Cardiac septum (tissue), 1 donor: ENCODE results near the gene CASZ1. TPM values are rescaled to one million over a fixed set of nuclear protein-coding genes. Genes with fewer than 3 reads are reported as not detected.
A peak's percentile ranks its signal among the peaks of the same experiment; 100 is the strongest.

Source experiments
- DNase-seq: peaks from one replicate; pipeline ENCODE4 v3.0.0-alpha.2; 2020; ENCODE audit warnings: low spot score
- intact Hi-C: fragments of 100-400 bp; cut with DNase I; formaldehyde crosslinking; loops from one replicate; pipeline ENCODE4 v1.14.0; 2022
- total RNA-seq: library from RNA; stranded (reverse); fragmentation: NEBNext Ultra II Directional; extraction: Animal tissue kit (Norgen Biotek cat#: 25700); gene quantifications from one replicate; pipeline ENCODE4 v1.2.1, GENCODE V29; 2021
- donor health status: DM: no; HTN: no; CAD: no.

The CASZ1 gene
- total RNA-seq, 1 donor from 2014 or later, result 82.0 TPM

- intact Hi-C loops, result loop anchor here (10.0 kb wide), 1 partner anchor 875 kb away; the partner anchor contains the start of gene CLSTN1
- no peak for DNase-seq
Observed at GRCh38 chr1:10699470-10699835, 97.0 kb downstream of the CASZ1 start.

GRCh38 chr1:10698726-10699469 is 97.5 kb downstream of the CASZ1 start:
- DNase-seq, result no peak
- intact Hi-C loops, result loop anchor here (10.0 kb wide), 1 partner anchor 874 kb away; the partner anchor contains the start of gene CLSTN1

GRCh38 chr1:10697621-10698160 is 98.8 kb downstream of the CASZ1 start:
- no peak for DNase-seq
- intact Hi-C loops, result loop anchor here (10.0 kb wide), 1 partner anchor 873 kb away; the partner anchor contains the start of gene CLSTN1

- DNase-seq, result no peak
- intact Hi-C loops, result loop anchor here (10.0 kb wide), 1 partner anchor 872 kb away; the partner anchor contains the start of gene CLSTN1
Observed at GRCh38 chr1:10696977-10697376, 99.5 kb downstream of the CASZ1 start.

- intact Hi-C loops, result loop anchor here (5.0 to 10.0 kb wide), 2 partner anchors 163 to 870 kb away; partner anchors contain the start of gene CLSTN1
- DNase-seq, result peak; percentile 95
Observed at GRCh38 chr1:10694633-10695627, 101.5 kb downstream of the CASZ1 start.

- intact Hi-C loops, result loop anchor here (5.0 to 10.0 kb wide), 2 partner anchors 162 to 869 kb away; partner anchors contain the start of gene CLSTN1
- DNase-seq, result no peak
Observed at GRCh38 chr1:10694274-10694632, 102.2 kb downstream of the CASZ1 start.

GRCh38 chr1:10693497-10694273 is 102.8 kb downstream of the CASZ1 start:
- intact Hi-C loops, result loop anchor here (2.0 to 10.0 kb wide), 3 partner anchors 95 to 869 kb away; partner anchors contain the start of gene CLSTN1
- DNase-seq, result no peak

- DNase-seq, result no peak
- intact Hi-C loops, result loop anchor here (2.0 to 10.0 kb wide), 3 partner anchors 96 to 868 kb away; partner anchors contain the start of gene CLSTN1
Observed at GRCh38 chr1:10693152-10693496, 103.3 kb downstream of the CASZ1 start.

GRCh38 chr1:10692401-10693021 is 103.9 kb downstream of the CASZ1 start:
- intact Hi-C loops, result loop anchor here (2.0 to 10.0 kb wide), 3 partner anchors 96 to 868 kb away; partner anchors contain the start of gene CLSTN1
- DNase-seq, result no peak

- intact Hi-C loops, result loop anchor here (2.0 to 10.0 kb wide), 3 partner anchors 97 to 867 kb away; partner anchors contain the start of gene CLSTN1
- DNase-seq, result no peak
Observed at GRCh38 chr1:10691740-10692125, 104.7 kb downstream of the CASZ1 start.

- intact Hi-C loops, result loop anchor here (5.0 to 10.0 kb wide), 2 partner anchors 159 to 866 kb away; partner anchors contain the start of gene CLSTN1
- no peak for DNase-seq
Observed at GRCh38 chr1:10691075-10691739, 105.2 kb downstream of the CASZ1 start.

GRCh38 chr1:10690484-10690883 is 106.0 kb downstream of the CASZ1 start:
- intact Hi-C loops, result loop anchor here (5.0 to 10.0 kb wide), 2 partner anchors 158 to 866 kb away; partner anchors contain the start of gene CLSTN1
- DNase-seq, result no peak

GRCh38 chr1:10688409-10688786 is 108.0 kb downstream of the CASZ1 start:
- no peak for DNase-seq
- intact Hi-C loops, result loop anchor here (5.0 kb wide), 1 partner anchor 174 kb away; no protein-coding TSS in a partner anchor

GRCh38 chr1:10687782-10688408 is 108.6 kb downstream of the CASZ1 start:
- intact Hi-C loops, result loop anchor here (5.0 kb wide), 1 partner anchor 174 kb away; no protein-coding TSS in a partner anchor

GRCh38 chr1:10687251-10687651 is 109.2 kb downstream of the CASZ1 start:
- DNase-seq, result no peak
- intact Hi-C loops, result loop anchor here (5.0 kb wide), 1 partner anchor 175 kb away; no protein-coding TSS in a partner anchor

More at GRCh38 chr1:10687782-10688408, 108.6 kb downstream of the CASZ1 start:
- DNase-seq, result no peak

- intact Hi-C loops, result loop anchor here (5.0 kb wide), 1 partner anchor 176 kb away; no protein-coding TSS in a partner anchor
- DNase-seq, result no peak
Observed at GRCh38 chr1:10686404-10687040, 109.9 kb downstream of the CASZ1 start.
